Endothelial cell of umbilical vein (primary cell): Measurements from ENCODE around the gene RSPO1. TPM values are rescaled to one million over a fixed set of nuclear protein-coding genes. Genes with fewer than 3 reads are reported as not detected.

Experiments
- BruUV-seq: library from RNA; stranded (reverse); fragments of 400-500 nt; replicated peaks from 2 replicates; lab custom pipeline; 2021; lab: Mats Ljungman, UMichigan
- CTCF ChIA-PET: fragments of 300-600, 350-600 bp; sonication (Branson Sonifier 250); formaldehyde crosslinking; loops from one replicate; lab custom pipeline; 2021; ENCODE audit warnings: antibody characterized with exemption, inconsistent platforms; lab: Charles Lee
- POLR2A ChIA-PET: fragments of 300-600, 350-600 bp; sonication (Branson Sonifier 250); formaldehyde crosslinking; loops from one replicate; lab custom pipeline; 2021; ENCODE audit warnings: antibody characterized with exemption, inconsistent platforms; lab: Charles Lee
- DNase-seq: peaks from one replicate; pipeline ENCODE4 v3.0.0-alpha.2; 2011; ENCODE audit warnings: low read depth, low spot score
- FAIRE-seq: peaks from 2 replicates; lab custom pipeline; 2011; peaks lifted over from hg19 to GRCh38; lab: Jason Lieb, UNC
- H2AFZ ChIP-seq: 2 replicates; pipeline ENCODE4 v1.6.0; 2012; ENCODE audit warnings: low read depth, low read length, control low read depth, inconsistent platforms
- H3K27ac ChIP-seq: 2 replicates; pipeline ENCODE4 v1.5.1; 2011; ENCODE audit warnings: low read depth, mild to moderate bottlenecking, control low read depth, low read length, moderate library complexity; ENCODE audit not compliant: insufficient read depth
- H3K27me3 ChIP-seq, 2 experiments: 2 replicates each; pipeline versions ENCODE4 v1.6.0 to v1.6.1; 2011; ENCODE audit warnings: low read length in 2 of 2, mixed read lengths in 1 of 2; ENCODE audit not compliant: control insufficient read depth in 2 of 2, insufficient read depth in 2 of 2
- H3K36me3 ChIP-seq, 2 experiments: 2 replicates in 1 of 2; 3 replicates in 1 of 2; pipeline ENCODE4 v1.5.1; 2011; ENCODE audit warnings: low read length in 2 of 2, mild to moderate bottlenecking in 1 of 2, moderate library complexity in 1 of 2; ENCODE audit not compliant: control insufficient read depth in 2 of 2, insufficient read depth in 2 of 2; ENCODE audit errors: extremely low read depth in 1 of 2
- H3K4me1 ChIP-seq: 3 replicates; pipeline ENCODE4 v1.5.1; 2011; ENCODE audit warnings: mild to moderate bottlenecking, low read length; ENCODE audit not compliant: control insufficient read depth, insufficient read depth; ENCODE audit errors: extremely low read depth
- H3K4me2 ChIP-seq: 2 replicates; pipeline ENCODE4 v1.6.1; 2011; ENCODE audit warnings: low read length, control low read depth, mixed read lengths; ENCODE audit not compliant: insufficient read depth
- H3K4me3 ChIP-seq, 3 experiments: fragments of 200-600 bp in 1 of 3; sonication (generic), shearing (Covaris generic) in 1 of 3; replicated peaks in 1 of 3; 2 replicates each; pipeline ENCODE4 v1.5.1; 2011 to 2016; ENCODE audit warnings: control low read depth in 3 of 3, low read length in 3 of 3, mild to moderate bottlenecking in 2 of 3, inconsistent platforms in 1 of 3, low read depth in 1 of 3, moderate library complexity in 1 of 3; ENCODE audit not compliant: insufficient read depth in 1 of 3
- H3K79me2 ChIP-seq: 2 replicates; pipeline ENCODE4 v1.6.0; 2012; ENCODE audit warnings: low read length, inconsistent platforms; ENCODE audit not compliant: control insufficient read depth, insufficient read depth
- H3K9ac ChIP-seq: replicated peaks from 2 replicates; pipeline ENCODE3; 2011; ENCODE audit warnings: low read length, control low read depth; ENCODE audit not compliant: insufficient read depth; ENCODE audit errors: extremely low read depth
- H3K9me1 ChIP-seq: replicated peaks from 3 replicates; pipeline ENCODE4 v1.6.0; 2011; ENCODE audit warnings: mild to moderate bottlenecking, low read length; ENCODE audit not compliant: control insufficient read depth, insufficient read depth; ENCODE audit errors: extremely low read depth
- H3K9me3 ChIP-seq: replicated peaks from 2 replicates; pipeline ENCODE4 v1.5.1; 2012; ENCODE audit warnings: low read length, inconsistent platforms; ENCODE audit not compliant: control insufficient read depth, insufficient read depth
- H4K20me1 ChIP-seq: replicated peaks from 2 replicates; pipeline ENCODE3; 2011; ENCODE audit warnings: mild to moderate bottlenecking, low read length; ENCODE audit not compliant: control insufficient read depth, insufficient read depth; ENCODE audit errors: extremely low read depth
- CTCF ChIP-seq, 2 donors: IDR thresholded peaks; 1 replicate in 1 of 2; 2 replicates in 1 of 2; pipeline ENCODE4 v1.5.1; 2011; ENCODE audit warnings: low read length in 2 of 2, mild to moderate bottlenecking in 2 of 2, moderate library complexity in 2 of 2, control low read depth in 1 of 2, inconsistent platforms in 1 of 2, low read depth in 1 of 2; ENCODE audit not compliant: insufficient read depth in 1 of 2; ENCODE audit errors: extremely low read depth in 1 of 2
- EZH2 ChIP-seq: IDR thresholded peaks from 2 replicates; pipeline ENCODE4 v1.6.1; 2012; ENCODE audit warnings: borderline replicate concordance, low read depth, mild to moderate bottlenecking, moderate library complexity, low read length, inconsistent platforms; ENCODE audit not compliant: severe bottlenecking
- FOS ChIP-seq: IDR thresholded peaks from 2 replicates; pipeline ENCODE4 v1.6.1; 2011; ENCODE audit warnings: mild to moderate bottlenecking, low read length, moderate library complexity, borderline replicate concordance; ENCODE audit not compliant: insufficient read depth
- GATA2 ChIP-seq: IDR thresholded peaks from 2 replicates; pipeline ENCODE4 v1.7.0; 2011; ENCODE audit warnings: low read depth, mild to moderate bottlenecking, moderate library complexity, mixed read lengths, low read length; ENCODE audit not compliant: insufficient read length, insufficient read depth
- JUN ChIP-seq: IDR thresholded peaks from 2 replicates; pipeline ENCODE4 v1.6.1; 2011; ENCODE audit warnings: borderline replicate concordance, low read depth; ENCODE audit not compliant: insufficient read length, insufficient read depth
- MAX ChIP-seq: IDR thresholded peaks from 2 replicates; pipeline ENCODE4 v1.6.1; 2011; ENCODE audit not compliant: insufficient read depth, insufficient read length
- MYC ChIP-seq: IDR thresholded peaks from one replicate; pipeline ENCODE4 v1.6.1; 2011; ENCODE audit warnings: mild to moderate bottlenecking, low read depth, low read length
- POLR2A ChIP-seq: IDR thresholded peaks from 2 replicates; pipeline ENCODE4 v1.6.1; 2012; ENCODE audit warnings: low read depth, mild to moderate bottlenecking, control low read depth, low read length
- POLR2AphosphoS5 ChIP-seq: IDR thresholded peaks from 2 replicates; pipeline ENCODE4 v1.6.1; 2012; ENCODE audit warnings: low read depth, mild to moderate bottlenecking, control low read depth, low read length, moderate library complexity; ENCODE audit not compliant: insufficient read depth
- dilution Hi-C: fragments of 300-500 bp; cut with MboI; formaldehyde crosslinking; loops from one replicate; pipeline ENCODE4 v1.15.0; 2019; ENCODE audit warnings: low sequenced_read_pairs; ENCODE audit not compliant: extremely low pct_ligation_motif_present
- intact Hi-C: fragments of 100-400 bp; cut with micrococcal nuclease; formaldehyde crosslinking; loops from one replicate; pipeline ENCODE4 v1.10.0; 2022
- polyA plus RNA-seq, 4 experiments: library from polyadenylated mRNA; depleted of rRNA in 3 of 4; stranded (reverse) in 3 of 4; unstranded in 1 of 4; fragments of >200 nt; gene quantifications; 2 replicates each; pipeline versions ENCODE4 v1.2.1 to v1.2.3, GENCODE V29; 2011 to 2012; ENCODE audit warnings: missing spikeins in 1 of 4
- total RNA-seq: library from RNA; stranded (reverse); gene quantifications from 2 replicates; pipeline ENCODE4 v1.2.3, GENCODE V29; 2021

Gene RSPO1
- total and polyA plus RNA-seq, 2 donors (not counting 3 experiments of a cell fraction or from before 2014, with no cell fraction given): not detected

- intact Hi-C loops: no loop called here
- dilution Hi-C loops: no loop called here
- Histone ChIP-seq H4K20me1 (no peaks in the 10 kb centered on the region), H3K4me2 (no peak overlapping the region), H3K4me3 (no peak overlapping the region), H3K9me3 (no peaks in the 10 kb centered on the region), H2AFZ (no peak overlapping the region), H3K9me1 (no peaks in the 10 kb centered on the region), H3K79me2 (no peaks in the 10 kb centered on the region), H3K27me3 (peaks cover 0 to 4% of the 10 kb centered on the region in 2 experiments), H3K27ac (no peak overlapping the region), H3K4me1 (no peaks in the 10 kb centered on the region), H3K36me3 (no peaks in the 10 kb centered on the region), H3K9ac (no peak overlapping the region)
- ChIA-PET CTCF (no interaction called here), POLR2A (no interaction called here)
- no peak for FAIRE-seq
- DNase-seq: no peak
- BruUV-seq: no TSS peak
- TF ChIP-seq GATA2 (no peak), CTCF (IDR thresholded peaks at IDR 0.05; ENCODE audit: extremely low read depth in 1 of 2, insufficient read depth in 1 of 2, low read depth in 1 of 2, low read length in 2 of 2) (no peak)
Measured at GRCh38 chr1:37658486-37658885, 23.8 kb upstream of the RSPO1 start.

- intact Hi-C loops: no loop called here
- CTCF ChIA-PET: no interaction called here
Measured at GRCh38 chr1:37657620-37658412, 23.1 kb upstream of the RSPO1 start.

More at GRCh38 chr1:37657620-37658412, 23.1 kb upstream of the RSPO1 start:
- no peak for TF ChIP-seq MYC
- TF ChIP-seq POLR2A: no peak
- no peak for TF ChIP-seq FOS
- TF ChIP-seq POLR2AphosphoS5: no peak
- no peak for TF ChIP-seq JUN
- no peak for TF ChIP-seq MAX
- TF ChIP-seq GATA2: no peak
- no peak for TF ChIP-seq EZH2
- TF ChIP-seq CTCF (IDR thresholded peaks at IDR 0.05; ENCODE audit: extremely low read depth in 1 of 2, insufficient read depth in 1 of 2, low read depth in 1 of 2, low read length in 2 of 2): no peak
- Histone ChIP-seq H4K20me1 (no peaks in the 10 kb centered on the region), H2AFZ (no peak overlapping the region), H3K79me2 (no peaks in the 10 kb centered on the region), H3K27ac (no peak overlapping the region), H3K4me1 (no peaks in the 10 kb centered on the region), H3K36me3 (no peaks in the 10 kb centered on the region), H3K9me3 (no peaks in the 10 kb centered on the region), H3K9me1 (no peaks in the 10 kb centered on the region), H3K9ac (no peak overlapping the region), H3K4me3 (no peak overlapping the region), H3K4me2 (no peak overlapping the region), H3K27me3 (peaks cover 0 to 4% of the 10 kb centered on the region in 2 experiments)
- POLR2A ChIA-PET: no interaction called here
- dilution Hi-C loops: no loop called here
- BruUV-seq: no TSS peak
- DNase-seq (no peak), FAIRE-seq (no peak)
